Vagina (tissue), 2 donors: ENCODE data around the gene RNU6-9. TPM values are rescaled to one million over a fixed set of nuclear protein-coding genes. Genes with fewer than 3 reads are reported as not detected.

Source experiments
- DNase-seq, 2 donors: peaks; one replicate each; pipeline ENCODE4 v3.0.0-alpha.2; 2017; ENCODE audit errors: extremely low spot score in 2 of 2
- H3K27ac ChIP-seq: fragments of 200-600 bp; sonication (generic); one replicate; pipeline ENCODE4 v1.5.1; 2019
- H3K27me3 ChIP-seq: fragments of 200-600 bp; sonication (generic); one replicate; pipeline ENCODE4 v1.5.1; 2019
- H3K36me3 ChIP-seq, 2 donors: fragments of 200-600 bp; sonication (generic); one replicate each; pipeline ENCODE4 v1.5.1; 2017 to 2019
- H3K4me1 ChIP-seq: fragments of 200-600 bp; sonication (generic); one replicate; pipeline ENCODE4 v1.5.1; 2019
- H3K4me3 ChIP-seq, 2 donors: fragments of 200-600 bp; sonication (generic); 1 replicate in 1 of 2; 2 replicates in 1 of 2; pipeline ENCODE4 v1.5.1; 2016 to 2019
- H3K9me3 ChIP-seq: fragments of 200-600 bp; sonication (generic); one replicate; pipeline ENCODE4 v1.5.1; 2019
- POLR2A ChIP-seq, 2 donors: fragments of 450-650 bp; IDR thresholded peaks; one replicate each; pipeline ENCODE4 v1.6.1; 2017; ENCODE audit warnings: antibody characterized with exemption in 2 of 2, mild to moderate bottlenecking in 2 of 2, moderate library complexity in 2 of 2
- POLR2AphosphoS5 ChIP-seq, 2 donors: sonication (generic); formaldehyde crosslinking; IDR thresholded peaks; one replicate each; pipeline ENCODE4 v1.9.0; 2017; ENCODE audit warnings: antibody characterized with exemption in 2 of 2, mild to moderate bottlenecking in 2 of 2, low read depth in 1 of 2; ENCODE audit not compliant: insufficient read depth in 1 of 2
- intact Hi-C: fragments of 100-400 bp; cut with DNase I; formaldehyde crosslinking; loops from one replicate; pipeline ENCODE4 v1.15.1; 2023
- total RNA-seq: library from RNA; depleted of rRNA; stranded (reverse); fragments of >200 nt; gene quantifications from one replicate; pipeline ENCODE4 v1.2.3, GENCODE V29; 2016
- TF ChIP-seq, protein P1 (sequence below), 3 experiments: fragments of 450-650 bp in 2 of 3; fragments of 200-600 bp in 1 of 3; sonication (generic) in 1 of 3; IDR thresholded peaks; one replicate each; pipeline ENCODE4 v1.5.1; 2017 to 2019; ENCODE audit warnings: antibody characterized with exemption in 3 of 3, mild to moderate bottlenecking in 2 of 3, moderate library complexity in 2 of 3

The RNU6-9 gene
- total RNA-seq, 1 donor from 2014 or later, result not detected

GRCh38 chr19:928471-929202 is 35.4 kb downstream of the RNU6-9 start:
- Histone ChIP-seq H3K4me1 (peaks cover 47% of the 10 kb centered on the region), H3K27me3 (no peaks in the 10 kb centered on the region), H3K4me3 (no peak overlapping the region), H3K36me3 (no peaks in the 10 kb centered on the region), H3K27ac (peak overlapping the region; percentile 82), H3K9me3 (no peaks in the 10 kb centered on the region)
- DNase-seq, result no peak
- TF ChIP-seq POLR2A (IDR thresholded peaks at IDR 0.05) (no peak), POLR2AphosphoS5 (IDR thresholded peaks at IDR 0.05; ENCODE audit: insufficient read depth in 1 of 2, low read depth in 1 of 2) (no peak)
- TF ChIP-seq, protein P1, sequence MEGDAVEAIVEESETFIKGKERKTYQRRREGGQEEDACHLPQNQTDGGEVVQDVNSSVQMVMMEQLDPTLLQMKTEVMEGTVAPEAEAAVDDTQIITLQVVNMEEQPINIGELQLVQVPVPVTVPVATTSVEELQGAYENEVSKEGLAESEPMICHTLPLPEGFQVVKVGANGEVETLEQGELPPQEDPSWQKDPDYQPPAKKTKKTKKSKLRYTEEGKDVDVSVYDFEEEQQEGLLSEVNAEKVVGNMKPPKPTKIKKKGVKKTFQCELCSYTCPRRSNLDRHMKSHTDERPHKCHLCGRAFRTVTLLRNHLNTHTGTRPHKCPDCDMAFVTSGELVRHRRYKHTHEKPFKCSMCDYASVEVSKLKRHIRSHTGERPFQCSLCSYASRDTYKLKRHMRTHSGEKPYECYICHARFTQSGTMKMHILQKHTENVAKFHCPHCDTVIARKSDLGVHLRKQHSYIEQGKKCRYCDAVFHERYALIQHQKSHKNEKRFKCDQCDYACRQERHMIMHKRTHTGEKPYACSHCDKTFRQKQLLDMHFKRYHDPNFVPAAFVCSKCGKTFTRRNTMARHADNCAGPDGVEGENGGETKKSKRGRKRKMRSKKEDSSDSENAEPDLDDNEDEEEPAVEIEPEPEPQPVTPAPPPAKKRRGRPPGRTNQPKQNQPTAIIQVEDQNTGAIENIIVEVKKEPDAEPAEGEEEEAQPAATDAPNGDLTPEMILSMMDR (IDR thresholded peaks at IDR 0.05), result no peak
- intact Hi-C loops, result loop anchor here (10.0 kb wide), 1 partner anchor 316 kb away; the partner anchor contains the start of genes ATP5F1D and MIDN

GRCh38 chr19:929203-929890 is 36.1 kb downstream of the RNU6-9 start:
- Histone ChIP-seq H3K4me3 (no peak overlapping the region), H3K9me3 (no peaks in the 10 kb centered on the region), H3K27ac (peak overlapping the region; percentile 82), H3K36me3 (no peaks in the 10 kb centered on the region), H3K27me3 (no peaks in the 10 kb centered on the region), H3K4me1 (peaks cover 54% of the 10 kb centered on the region)
- DNase-seq, result no peak
- no peak for TF ChIP-seq POLR2AphosphoS5 (IDR thresholded peaks at IDR 0.05; ENCODE audit: insufficient read depth in 1 of 2, low read depth in 1 of 2)
- no peak for TF ChIP-seq POLR2A (IDR thresholded peaks at IDR 0.05)
- TF ChIP-seq, protein P1 (IDR thresholded peaks at IDR 0.05), result no peak
- intact Hi-C loops, result loop anchor here (10.0 kb wide), 1 partner anchor 315 kb away; the partner anchor contains the start of genes ATP5F1D and MIDN

GRCh38 chr19:929891-930258 is 36.6 kb downstream of the RNU6-9 start:
- Histone ChIP-seq H3K9me3 (no peaks in the 10 kb centered on the region), H3K27ac (no peak overlapping the region), H3K27me3 (no peaks in the 10 kb centered on the region), H3K36me3 (no peaks in the 10 kb centered on the region), H3K4me3 (no peak overlapping the region), H3K4me1 (peaks cover 54% of the 10 kb centered on the region)
- DNase-seq, result no peak
- no peak for TF ChIP-seq POLR2A (IDR thresholded peaks at IDR 0.05)
- TF ChIP-seq POLR2AphosphoS5 (IDR thresholded peaks at IDR 0.05; ENCODE audit: insufficient read depth in 1 of 2, low read depth in 1 of 2), result no peak
- intact Hi-C loops, result loop anchor here (10.0 kb wide), 1 partner anchor 315 kb away; the partner anchor contains the start of genes ATP5F1D and MIDN

GRCh38 chr19:931860-932647 is 38.8 kb downstream of the RNU6-9 start:
- Histone ChIP-seq H3K27me3 (no peaks in the 10 kb centered on the region), H3K4me3 (no peak overlapping the region), H3K27ac (peak overlapping the region; percentile 48), H3K9me3 (no peaks in the 10 kb centered on the region), H3K36me3 (no peaks in the 10 kb centered on the region), H3K4me1 (peaks cover 61% of the 10 kb centered on the region)
- intact Hi-C loops, result no loop called here
- no peak for DNase-seq
- TF ChIP-seq POLR2AphosphoS5 (IDR thresholded peaks at IDR 0.05; ENCODE audit: insufficient read depth in 1 of 2, low read depth in 1 of 2) (no peak), POLR2A (IDR thresholded peaks at IDR 0.05) (no peak)
- TF ChIP-seq, protein P1 (IDR thresholded peaks at IDR 0.05), result no peak
